GM19351 (cell line): ENCODE measurements around the gene FBXL7.

Experiments
- ATAC-seq: cut with Tn5 transposase; IDR thresholded peaks from one replicate; pipeline ENCODE4 v1.9.1; 2021; ENCODE audit warnings: mild to moderate bottlenecking, moderate library complexity; ENCODE audit not compliant: unreplicated experiment

Gene FBXL7

GRCh38 chr5:15499528-15500324 is at the start of gene FBXL7:
Gene FBXL7, plus strand, starts transcription at chr5:15500180.
- no peak for ATAC-seq

GRCh38 chr5:15450473-15450872 is 49.5 kb upstream of the FBXL7 start:
- no peak for ATAC-seq

- no peak for ATAC-seq
Observed at GRCh38 chr5:15450949-15451348, 49.0 kb upstream of the FBXL7 start.

GRCh38 chr5:15452030-15452429 is 48.0 kb upstream of the FBXL7 start:
- no peak for ATAC-seq

GRCh38 chr5:15452781-15453180 is 47.2 kb upstream of the FBXL7 start:
- no peak for ATAC-seq

- ATAC-seq: no peak
Observed at GRCh38 chr5:15459200-15459599, 40.8 kb upstream of the FBXL7 start.

- ATAC-seq: no peak
Observed at GRCh38 chr5:15463231-15463980, 36.6 kb upstream of the FBXL7 start.

- ATAC-seq: no peak
Observed at GRCh38 chr5:15472116-15472515, 27.9 kb upstream of the FBXL7 start.

GRCh38 chr5:15474143-15474719 is 25.7 kb upstream of the FBXL7 start:
- ATAC-seq: no peak

- ATAC-seq: no peak
Observed at GRCh38 chr5:15475367-15475766, 24.6 kb upstream of the FBXL7 start.

- no peak for ATAC-seq
Observed at GRCh38 chr5:15476977-15477376, 23.0 kb upstream of the FBXL7 start.

GRCh38 chr5:15480436-15480835 is 19.5 kb upstream of the FBXL7 start:
- no peak for ATAC-seq

- ATAC-seq: no peak
Observed at GRCh38 chr5:15483351-15484097, 16.5 kb upstream of the FBXL7 start.

GRCh38 chr5:15487228-15487627 is 12.8 kb upstream of the FBXL7 start:
- no peak for ATAC-seq

GRCh38 chr5:15489571-15490235 is 10.3 kb upstream of the FBXL7 start:
- no peak for ATAC-seq

GRCh38 chr5:15492545-15492944 is 7.4 kb upstream of the FBXL7 start:
- no peak for ATAC-seq

- no peak for ATAC-seq
Observed at GRCh38 chr5:15493501-15493900, 6.5 kb upstream of the FBXL7 start.

- ATAC-seq: no peak
Observed at GRCh38 chr5:15495026-15495425, 5.0 kb upstream of the FBXL7 start.

GRCh38 chr5:15496886-15497285 is 3.1 kb upstream of the FBXL7 start:
- ATAC-seq: no peak

- ATAC-seq: no peak
Observed at GRCh38 chr5:15500325-15501001, 483 bp downstream of the FBXL7 start.
